CD4-positive, alpha-beta memory T cell (primary cell): Measurements from ENCODE around the gene CNOT6L. TPM values are rescaled to one million over a fixed set of nuclear protein-coding genes. Genes with fewer than 3 reads are reported as not detected.

Experiments
- CTCF ChIA-PET: fragments of 350-600 bp; sonication (Branson Sonifier 250); formaldehyde crosslinking; loops from one replicate; lab custom pipeline; 2021; ENCODE audit warnings: inconsistent platforms; ENCODE audit not compliant: partially characterized antibody; lab: Charles Lee
- POLR2A ChIA-PET: fragments of 350-600 bp; sonication (Branson Sonifier 250); formaldehyde crosslinking; loops from one replicate; lab custom pipeline; 2021; ENCODE audit not compliant: partially characterized antibody; lab: Charles Lee
- DNase-seq, 5 donors: peaks; one replicate each; pipeline versions ENCODE4 v3.0.0 to v3.0.0-alpha.2; 2020 to 2022; ENCODE audit warnings: mixed read lengths in 1 of 5
- H3K27ac ChIP-seq: one replicate; pipeline ENCODE4 v1.7.0; 2013; ENCODE audit warnings: low read depth, low read length
- H3K27me3 ChIP-seq: 2 replicates; pipeline ENCODE4 v1.7.0; 2013; ENCODE audit warnings: mild to moderate bottlenecking, low read length, moderate library complexity; ENCODE audit not compliant: insufficient read depth
- H3K36me3 ChIP-seq: 2 replicates; pipeline ENCODE4 v1.7.0; 2013; ENCODE audit warnings: mild to moderate bottlenecking, low read length, moderate library complexity; ENCODE audit not compliant: insufficient read depth
- H3K4me1 ChIP-seq: 2 replicates; pipeline ENCODE4 v1.7.0; 2013; ENCODE audit warnings: mild to moderate bottlenecking, low read length, moderate library complexity; ENCODE audit not compliant: insufficient read depth
- H3K4me3 ChIP-seq, 2 donors: one replicate each; pipeline ENCODE4 v1.7.0; 2013; ENCODE audit warnings: low read length in 2 of 2, mild to moderate bottlenecking in 1 of 2
- H3K9me3 ChIP-seq, 2 donors: one replicate each; pipeline ENCODE4 v1.7.0; 2013; ENCODE audit warnings: low read length in 2 of 2, control low read depth in 1 of 2; ENCODE audit not compliant: control insufficient read depth in 1 of 2
- H3K27ac Mint-ChIP-seq, 7 donors: one replicate each; pipeline ENCODE4 v1.8.0; 2020 to 2021; ENCODE audit warnings: mixed read lengths in 7 of 7, mild to moderate bottlenecking in 6 of 7, inconsistent platforms in 3 of 7, moderate library complexity in 3 of 7
- H3K27me3 Mint-ChIP-seq, 2 donors: one replicate each; pipeline ENCODE4 v1.8.0; 2020 to 2021; ENCODE audit warnings: mixed read lengths in 2 of 2
- H3K36me3 Mint-ChIP-seq, 2 donors: one replicate each; pipeline ENCODE4 v1.8.0; 2020 to 2021; ENCODE audit warnings: mixed read lengths in 2 of 2, inconsistent platforms in 1 of 2, mild to moderate bottlenecking in 1 of 2
- H3K4me1 Mint-ChIP-seq, 4 donors: one replicate each; pipeline ENCODE4 v1.8.0; 2020 to 2021; ENCODE audit warnings: mixed read lengths in 4 of 4, mild to moderate bottlenecking in 1 of 4
- H3K4me3 Mint-ChIP-seq, 8 donors: one replicate each; pipeline ENCODE4 v1.8.0; 2020 to 2021; ENCODE audit warnings: mixed read lengths in 8 of 8, mild to moderate bottlenecking in 7 of 8, moderate library complexity in 6 of 8, inconsistent platforms in 3 of 8
- H3K9me3 Mint-ChIP-seq, 8 donors: one replicate each; pipeline ENCODE4 v1.8.0; 2020 to 2021; ENCODE audit warnings: mixed read lengths in 8 of 8, mild to moderate bottlenecking in 5 of 8, inconsistent platforms in 3 of 8, moderate library complexity in 1 of 8
- intact Hi-C: fragments of 100-400 bp; cut with micrococcal nuclease; formaldehyde crosslinking; loops from one replicate; pipeline ENCODE4 v1.15.1; 2023
- polyA plus RNA-seq, 2 donors: library from polyadenylated mRNA; unstranded; fragments of 300-500 nt; fragmentation: Illumina TruSeq; gene quantifications; one replicate each; pipeline ENCODE4 v1.2.3, GENCODE V29; 2021
- total RNA-seq, 2 experiments: library from RNA; stranded (reverse); gene quantifications; one replicate each; pipeline ENCODE4 v1.2.3, GENCODE V29; 2021

The CNOT6L gene
- total and polyA plus RNA-seq, 4 experiments from 2014 or later = 34.3 to 225 (median 126) TPM

DNA sequence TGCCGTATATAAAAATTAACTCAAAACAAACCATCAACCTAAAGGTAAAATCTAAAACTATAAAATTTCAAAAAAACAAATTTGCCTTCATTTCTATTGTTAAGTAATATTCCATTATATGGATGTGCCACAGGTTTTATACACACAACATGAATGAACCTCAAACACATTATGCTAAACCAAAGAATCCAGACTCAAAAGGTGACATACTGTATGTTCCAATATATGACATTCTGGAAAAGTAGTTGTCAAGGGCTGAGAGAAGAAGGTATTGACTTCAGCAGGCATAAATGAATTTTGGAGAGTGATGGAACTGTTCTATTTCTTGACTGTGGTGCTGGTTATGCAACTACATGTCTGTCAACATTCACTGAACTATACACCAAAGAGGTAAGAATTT is 56.6 kb downstream of the CNOT6L start:
- Histone ChIP-seq H3K4me1 (peaks cover 12% of the 10 kb centered on the region), H3K4me3 (no peak overlapping the region), H3K9me3 (peaks cover 0 to 4% of the 10 kb centered on the region in 2 donors), H3K27ac (no peak overlapping the region), H3K36me3 (peaks cover 9% of the 10 kb centered on the region), H3K27me3 (no peaks in the 10 kb centered on the region)
- peaks cover 2 to 25% (median 20%) of the 10 kb centered on the region in 8 donors for H3K9me3 Mint-ChIP-seq
- H3K4me1 Mint-ChIP-seq = peaks cover 29 to 62% (median 42%) of the 10 kb centered on the region in 4 donors
- DNase-seq = no peak
- POLR2A ChIA-PET = interaction anchor here (0.6 to 0.8 kb wide), 2 partner anchors 55 to 58 kb away, joined by 3 read pairs; no protein-coding TSS in a partner anchor
- CTCF ChIA-PET = no interaction called here
- peaks cover 66 to 79% of the 10 kb centered on the region in 2 donors for H3K36me3 Mint-ChIP-seq
- H3K27ac Mint-ChIP-seq = peak overlapping the region in 2 of 7 donors; percentile 32 to 37
- no peaks in the 10 kb centered on the region for H3K27me3 Mint-ChIP-seq
- H3K4me3 Mint-ChIP-seq = peak overlapping the region in 1 of 8 donors; percentile 4
- intact Hi-C loops = no loop called here

DNA sequence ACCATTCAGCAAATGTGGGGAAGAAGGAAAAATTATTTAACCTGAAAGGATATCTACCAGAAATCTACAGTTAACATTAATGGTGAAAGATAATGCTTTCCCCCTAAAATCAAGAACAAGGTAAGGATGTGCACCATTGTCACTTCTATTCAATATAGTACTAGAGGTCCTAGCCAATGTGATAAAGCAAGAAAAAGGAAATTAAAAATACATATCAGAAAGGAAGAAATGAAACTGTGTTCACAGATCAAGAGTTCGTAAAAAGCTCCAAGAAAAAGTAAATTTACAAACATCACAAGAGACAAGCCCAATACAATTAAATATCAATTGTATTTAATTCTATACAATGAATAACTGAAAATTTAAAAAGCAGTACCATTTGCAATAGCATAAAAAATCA is 57.6 kb downstream of the CNOT6L start:
- H3K36me3 Mint-ChIP-seq = peaks cover 67 to 81% of the 10 kb centered on the region in 2 donors
- POLR2A ChIA-PET = interaction anchor here (0.8 kb wide), 1 partner anchor 59 kb away, joined by 3 read pairs; no protein-coding TSS in a partner anchor
- H3K4me1 ChIP-seq = peaks cover 12% of the 10 kb centered on the region
- peaks cover 10% of the 10 kb centered on the region for H3K36me3 ChIP-seq
- no peaks in the 10 kb centered on the region for H3K27me3 Mint-ChIP-seq
- intact Hi-C loops = no loop called here
- H3K27ac Mint-ChIP-seq = peak overlapping the region in 1 of 7 donors; percentile 72
- peaks cover 28 to 57% (median 42%) of the 10 kb centered on the region in 4 donors for H3K4me1 Mint-ChIP-seq
- H3K9me3 ChIP-seq = peaks cover 0 to 4% of the 10 kb centered on the region in 2 donors
- H3K4me3 Mint-ChIP-seq = no peak overlapping the region
- peaks cover 2 to 25% (median 20%) of the 10 kb centered on the region in 8 donors for H3K9me3 Mint-ChIP-seq
- CTCF ChIA-PET = interaction anchor here (0.8 to 1.4 kb wide), 2 partner anchors 9 to 39 kb away, joined by 3 read pairs; no protein-coding TSS in a partner anchor
- DNase-seq = no peak
- no peak overlapping the region for H3K27ac ChIP-seq
- H3K4me3 ChIP-seq = no peak overlapping the region
- H3K27me3 ChIP-seq = no peaks in the 10 kb centered on the region

DNA sequence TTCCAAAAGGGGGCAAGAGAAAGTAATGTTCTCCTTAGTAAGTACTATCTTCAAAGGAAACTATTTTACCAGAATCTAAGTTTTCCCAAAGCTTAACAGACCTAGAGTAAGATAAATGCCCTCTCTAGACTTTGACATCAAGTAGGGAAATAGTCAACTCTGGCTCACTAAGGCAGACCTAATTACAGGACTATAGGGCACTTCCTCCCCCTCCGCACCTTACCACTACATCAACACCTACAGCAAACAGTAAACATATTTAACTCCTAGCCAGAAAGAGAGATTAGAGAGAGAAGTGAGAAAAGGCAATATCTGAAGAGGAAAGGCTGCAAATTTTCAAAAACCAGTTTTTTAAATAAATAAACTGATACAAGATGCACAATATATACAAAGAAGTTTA is 60.4 kb downstream of the CNOT6L start:
- H3K4me1 Mint-ChIP-seq = peaks cover 20 to 41% (median 34%) of the 10 kb centered on the region in 4 donors
- peaks cover 0 to 4% of the 10 kb centered on the region in 2 donors for H3K9me3 ChIP-seq
- intact Hi-C loops = no loop called here
- H3K4me3 Mint-ChIP-seq = peak overlapping the region in 1 of 8 donors; percentile 39
- peak overlapping the region in 4 of 7 donors; percentile 25 to 63 (median 40) for H3K27ac Mint-ChIP-seq
- H3K36me3 Mint-ChIP-seq = peaks cover 69 to 81% of the 10 kb centered on the region in 2 donors
- no peak overlapping the region for H3K4me3 ChIP-seq
- DNase-seq = no peak
- peaks cover 14% of the 10 kb centered on the region for H3K36me3 ChIP-seq
- ChIA-PET CTCF (interaction anchor here (0.6 kb wide), 1 partner anchor 19 kb away, joined by 3 read pairs; no protein-coding TSS in a partner anchor), POLR2A (no interaction called here)
- H3K4me1 ChIP-seq = peaks cover 4% of the 10 kb centered on the region
- no peak overlapping the region for H3K27ac ChIP-seq
- H3K27me3 Mint-ChIP-seq = no peaks in the 10 kb centered on the region
- peaks cover 2 to 25% (median 20%) of the 10 kb centered on the region in 8 donors for H3K9me3 Mint-ChIP-seq
- H3K27me3 ChIP-seq = no peaks in the 10 kb centered on the region

DNA sequence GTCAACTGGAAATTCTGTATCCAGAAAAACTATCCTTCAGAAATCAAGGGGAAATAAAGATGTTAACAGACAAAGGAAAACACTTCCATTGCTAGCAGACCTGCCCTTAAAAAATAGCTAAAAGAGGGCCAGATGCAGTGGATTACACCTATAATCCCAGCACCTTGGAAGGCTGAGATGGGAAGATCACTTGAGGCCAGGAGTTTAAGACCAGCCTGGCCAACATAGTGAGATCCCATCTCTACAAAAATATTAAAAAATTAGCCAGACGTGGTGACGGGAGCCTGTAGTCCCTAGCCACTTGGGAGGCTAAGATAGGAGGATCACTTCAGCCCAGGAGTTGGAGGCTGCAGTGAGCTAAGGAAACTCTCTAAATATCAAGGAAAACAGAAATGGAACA is 67.4 kb downstream of the CNOT6L start:
- no peak overlapping the region for H3K27ac ChIP-seq
- peaks cover 0 to 14% (median 9%) of the 10 kb centered on the region in 8 donors for H3K9me3 Mint-ChIP-seq
- peaks cover 65% of the 10 kb centered on the region in 2 donors for H3K36me3 Mint-ChIP-seq
- ChIA-PET CTCF (interaction anchor here (1.1 kb wide), 1 partner anchor 9 kb away, joined by 3 read pairs; no protein-coding TSS in a partner anchor), POLR2A (interaction anchor here (1.4 kb wide), 1 partner anchor 69 kb away, joined by 3 read pairs; no protein-coding TSS in a partner anchor)
- H3K9me3 ChIP-seq = peaks cover 0 to 6% of the 10 kb centered on the region in 2 donors
- intact Hi-C loops = no loop called here
- H3K4me3 ChIP-seq = no peak overlapping the region
- no peaks in the 10 kb centered on the region for H3K27me3 ChIP-seq
- DNase-seq = no peak
- H3K27me3 Mint-ChIP-seq = no peaks in the 10 kb centered on the region
- H3K4me1 ChIP-seq = peaks cover 7% of the 10 kb centered on the region
- peak overlapping the region in 2 of 7 donors; percentile 8 to 44 for H3K27ac Mint-ChIP-seq
- H3K36me3 ChIP-seq = peaks cover 18% of the 10 kb centered on the region
- H3K4me1 Mint-ChIP-seq = peaks cover 14 to 31% (median 27%) of the 10 kb centered on the region in 4 donors
- H3K4me3 Mint-ChIP-seq = peak overlapping the region in 1 of 8 donors; percentile 20

DNA sequence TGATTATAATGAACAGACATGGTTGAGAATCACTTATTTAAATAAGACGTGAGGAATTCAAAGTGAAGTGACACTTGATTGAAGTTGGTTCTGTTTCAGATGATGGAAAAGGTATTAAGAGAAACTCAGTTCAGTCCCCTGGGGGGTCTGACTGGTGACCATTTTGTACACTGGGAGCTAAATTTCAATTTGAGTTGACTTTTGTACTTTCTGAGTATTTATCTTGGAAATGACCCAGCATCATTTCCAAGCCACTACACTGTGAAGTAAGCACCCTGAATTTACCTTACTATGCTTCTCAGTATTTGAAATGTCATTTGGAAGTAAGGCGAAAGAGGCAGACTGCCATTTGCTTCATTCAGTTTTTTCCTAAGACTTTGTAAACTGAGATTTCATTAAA is 73.4 kb downstream of the CNOT6L start:
- H3K4me1 Mint-ChIP-seq = peaks cover 21 to 43% (median 32%) of the 10 kb centered on the region in 4 donors
- CTCF ChIA-PET = no interaction called here

DNA sequence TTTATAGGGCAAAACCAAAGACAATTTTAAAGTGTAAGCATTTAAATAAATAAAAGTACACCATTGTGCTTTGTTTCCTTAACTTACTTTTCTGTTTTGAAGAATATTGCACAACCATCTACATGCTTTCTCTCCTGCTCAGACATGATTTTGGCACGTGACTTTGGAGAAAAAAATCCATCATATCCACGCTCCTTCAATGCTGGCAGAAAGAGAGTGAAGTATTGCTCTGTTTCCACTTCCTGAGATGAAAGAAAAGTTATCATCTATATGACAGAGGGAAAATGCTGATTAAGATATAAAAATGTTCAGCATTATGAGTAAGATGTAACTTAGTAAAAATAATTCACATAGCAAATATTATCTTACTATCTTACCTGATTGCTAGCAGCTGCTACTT is 77.1 kb downstream of the CNOT6L start:
- Mint-ChIP-seq H3K36me3 (peaks cover 48 to 71% of the 10 kb centered on the region in 2 donors), H3K27ac (peak overlapping the region in 1 of 7 donors; percentile 4), H3K4me3 (no peak overlapping the region), H3K27me3 (no peaks in the 10 kb centered on the region), H3K9me3 (no peaks in the 10 kb centered on the region), H3K4me1 (peaks cover 26 to 52% (median 33%) of the 10 kb centered on the region in 4 donors)
- CTCF ChIA-PET = interaction anchor here (1.3 kb wide), 1 partner anchor 9 kb away, joined by 3 read pairs; no protein-coding TSS in a partner anchor
- Histone ChIP-seq H3K4me1 (peaks cover 12% of the 10 kb centered on the region), H3K4me3 (no peak overlapping the region), H3K27me3 (no peaks in the 10 kb centered on the region), H3K27ac (no peak overlapping the region), H3K36me3 (peaks cover 30% of the 10 kb centered on the region), H3K9me3 (no peaks in the 10 kb centered on the region)
- POLR2A ChIA-PET = interaction anchor here (1.4 kb wide), 1 partner anchor 78 kb away, joined by 3 read pairs; no protein-coding TSS in a partner anchor
- DNase-seq = no peak
- intact Hi-C loops = no loop called here

More for the DNA sequence above, 73.4 kb downstream of the CNOT6L start:
- no peak overlapping the region for H3K4me3 ChIP-seq
- intact Hi-C loops = no loop called here
- Mint-ChIP-seq H3K36me3 (peaks cover 47 to 65% of the 10 kb centered on the region in 2 donors), H3K27me3 (no peaks in the 10 kb centered on the region), H3K27ac (peak overlapping the region in 2 of 7 donors; percentile 35 to 54), H3K9me3 (peaks cover 0 to 5% (median 0%) of the 10 kb centered on the region in 8 donors), H3K4me3 (no peak overlapping the region)
- no peak overlapping the region for H3K27ac ChIP-seq
- POLR2A ChIA-PET = no interaction called here
- no peak for DNase-seq
- no peaks in the 10 kb centered on the region for H3K9me3 ChIP-seq
- H3K27me3 ChIP-seq = no peaks in the 10 kb centered on the region
- H3K4me1 ChIP-seq = peaks cover 7% of the 10 kb centered on the region
- peaks cover 23% of the 10 kb centered on the region for H3K36me3 ChIP-seq

DNA sequence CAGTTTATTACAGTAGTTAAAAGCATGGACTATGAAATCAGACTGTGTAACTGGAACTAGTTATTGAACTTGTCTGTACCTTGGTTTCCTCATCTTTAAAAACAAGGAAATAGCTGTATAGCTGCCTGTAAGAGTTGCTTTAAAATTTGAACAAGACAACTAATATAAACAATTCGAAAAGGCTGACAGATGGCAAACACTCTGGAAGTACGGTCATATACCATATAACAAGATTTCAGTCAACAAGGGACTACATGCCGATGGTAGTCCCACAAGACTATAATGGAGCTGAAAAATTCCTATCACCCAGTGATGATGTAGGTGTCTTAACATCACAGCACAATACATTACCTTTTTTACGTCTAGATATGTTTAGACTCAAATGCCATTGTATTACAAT is 78.7 kb downstream of the CNOT6L start:
- H3K36me3 ChIP-seq = peaks cover 30% of the 10 kb centered on the region
- Mint-ChIP-seq H3K27ac (no peak overlapping the region), H3K4me3 (no peak overlapping the region), H3K27me3 (no peaks in the 10 kb centered on the region), H3K4me1 (peaks cover 35 to 57% (median 43%) of the 10 kb centered on the region in 4 donors), H3K36me3 (peaks cover 39 to 69% of the 10 kb centered on the region in 2 donors), H3K9me3 (no peaks in the 10 kb centered on the region)
- CTCF ChIA-PET = no interaction called here
- H3K27me3 ChIP-seq = no peaks in the 10 kb centered on the region
- no peak for DNase-seq
- peaks cover 28% of the 10 kb centered on the region for H3K4me1 ChIP-seq
- POLR2A ChIA-PET = interaction anchor here (1.6 kb wide), 1 partner anchor 122 kb away, joined by 4 read pairs; the partner anchor contains the start of gene MRPL1
- intact Hi-C loops = no loop called here
- no peak overlapping the region for H3K27ac ChIP-seq
- no peaks in the 10 kb centered on the region for H3K9me3 ChIP-seq
- H3K4me3 ChIP-seq = no peak overlapping the region
